ENCODE results near the gene ADA. TPM values are rescaled to one million over a fixed set of nuclear protein-coding genes. Genes with fewer than 3 reads are reported as not detected.

The ADA gene
- total RNA-seq, 1 donor from 2014 or later = 8.2 TPM

DNA sequence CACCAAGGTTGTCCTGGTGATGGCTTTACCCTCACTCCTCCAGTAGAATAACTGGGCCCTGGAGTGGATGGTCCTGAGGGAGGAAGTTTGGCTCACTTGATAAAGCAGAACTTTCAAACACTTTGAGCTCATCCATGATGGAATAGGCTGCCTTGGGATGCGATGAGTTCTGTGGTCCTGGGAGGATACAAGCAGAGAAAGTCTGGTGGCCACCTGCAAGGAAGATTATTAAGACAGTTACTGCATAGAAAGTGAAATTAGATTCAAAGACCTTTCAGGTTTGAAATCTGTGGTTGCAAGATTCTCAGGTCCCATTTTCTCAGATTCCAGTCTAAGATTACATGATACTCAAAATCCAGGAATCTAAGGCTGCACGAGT lies 43.8 kb upstream of the ADA start:
- Mint-ChIP-seq H3K27me3 (ENCODE audit: low read depth) (no peaks in the 10 kb centered on the region), H3K9me3 (peaks cover 4% of the 10 kb centered on the region), H3K27ac (ENCODE audit: unreplicated experiment) (no peak overlapping the region), H3K36me3 (ENCODE audit: low read depth) (no peaks in the 10 kb centered on the region), H3K4me1 (peaks cover 12% of the 10 kb centered on the region), H3K4me3 (no peak overlapping the region)
- no peak for DNase-seq (ENCODE audit: low read depth, low spot score)
- TF ChIP-seq, protein P1, sequence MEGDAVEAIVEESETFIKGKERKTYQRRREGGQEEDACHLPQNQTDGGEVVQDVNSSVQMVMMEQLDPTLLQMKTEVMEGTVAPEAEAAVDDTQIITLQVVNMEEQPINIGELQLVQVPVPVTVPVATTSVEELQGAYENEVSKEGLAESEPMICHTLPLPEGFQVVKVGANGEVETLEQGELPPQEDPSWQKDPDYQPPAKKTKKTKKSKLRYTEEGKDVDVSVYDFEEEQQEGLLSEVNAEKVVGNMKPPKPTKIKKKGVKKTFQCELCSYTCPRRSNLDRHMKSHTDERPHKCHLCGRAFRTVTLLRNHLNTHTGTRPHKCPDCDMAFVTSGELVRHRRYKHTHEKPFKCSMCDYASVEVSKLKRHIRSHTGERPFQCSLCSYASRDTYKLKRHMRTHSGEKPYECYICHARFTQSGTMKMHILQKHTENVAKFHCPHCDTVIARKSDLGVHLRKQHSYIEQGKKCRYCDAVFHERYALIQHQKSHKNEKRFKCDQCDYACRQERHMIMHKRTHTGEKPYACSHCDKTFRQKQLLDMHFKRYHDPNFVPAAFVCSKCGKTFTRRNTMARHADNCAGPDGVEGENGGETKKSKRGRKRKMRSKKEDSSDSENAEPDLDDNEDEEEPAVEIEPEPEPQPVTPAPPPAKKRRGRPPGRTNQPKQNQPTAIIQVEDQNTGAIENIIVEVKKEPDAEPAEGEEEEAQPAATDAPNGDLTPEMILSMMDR (conservative IDR thresholded peaks at IDR 0.05) = no peak

DNA sequence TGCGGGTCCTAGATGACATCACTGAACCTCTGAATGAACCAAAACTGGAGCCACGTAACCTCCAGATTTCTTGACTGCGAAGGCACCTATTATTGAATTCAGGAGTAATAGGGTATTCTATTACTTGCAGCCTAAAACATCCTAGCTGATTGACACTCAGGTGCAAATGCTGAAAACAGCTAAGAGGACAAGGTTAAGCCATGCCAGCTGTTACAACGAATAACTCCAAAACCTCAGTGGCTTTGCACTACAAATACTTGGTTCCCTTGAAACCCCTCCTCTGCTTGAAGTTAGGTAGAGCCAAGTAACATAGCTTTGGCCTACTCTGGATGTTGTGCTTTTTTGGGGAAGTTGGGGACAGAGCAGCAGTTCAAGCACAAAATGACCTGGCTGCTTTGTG lies 42.7 kb upstream of the ADA start:
- Mint-ChIP-seq H3K4me1 (peaks cover 12% of the 10 kb centered on the region), H3K9me3 (peaks cover 4% of the 10 kb centered on the region), H3K4me3 (no peak overlapping the region), H3K36me3 (ENCODE audit: low read depth) (no peaks in the 10 kb centered on the region), H3K27ac (ENCODE audit: unreplicated experiment) (no peak overlapping the region), H3K27me3 (ENCODE audit: low read depth) (no peaks in the 10 kb centered on the region)
- DNase-seq (ENCODE audit: low read depth, low spot score) = no peak
- TF ChIP-seq, protein P1 (conservative IDR thresholded peaks at IDR 0.05) = no peak

DNA sequence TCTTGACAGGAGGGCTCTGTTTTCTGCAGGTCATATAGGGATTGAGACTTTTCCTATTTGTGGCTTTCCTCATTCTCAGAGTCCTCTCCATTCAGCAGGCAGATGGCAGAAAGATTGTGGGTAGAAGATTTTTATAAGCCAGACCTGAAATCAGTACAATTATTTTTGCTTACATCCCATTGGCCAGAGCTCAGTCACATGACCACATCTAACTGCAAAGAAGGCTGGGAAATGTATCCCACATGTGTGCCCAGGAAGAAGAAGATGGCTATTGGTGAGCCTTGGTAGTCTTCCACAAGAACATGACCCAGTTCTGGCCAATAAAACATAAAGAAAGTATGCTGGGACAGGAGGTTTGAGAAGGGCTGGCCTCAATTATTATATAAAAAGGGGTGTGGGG lies 42.1 kb upstream of the ADA start:
- no peak for DNase-seq (ENCODE audit: low read depth, low spot score)
- Mint-ChIP-seq H3K9me3 (peaks cover 4% of the 10 kb centered on the region), H3K27me3 (ENCODE audit: low read depth) (no peaks in the 10 kb centered on the region), H3K4me3 (no peak overlapping the region), H3K27ac (ENCODE audit: unreplicated experiment) (no peak overlapping the region), H3K36me3 (ENCODE audit: low read depth) (no peaks in the 10 kb centered on the region), H3K4me1 (peaks cover 12% of the 10 kb centered on the region)
- TF ChIP-seq, protein P1 (conservative IDR thresholded peaks at IDR 0.05) = no peak

DNA sequence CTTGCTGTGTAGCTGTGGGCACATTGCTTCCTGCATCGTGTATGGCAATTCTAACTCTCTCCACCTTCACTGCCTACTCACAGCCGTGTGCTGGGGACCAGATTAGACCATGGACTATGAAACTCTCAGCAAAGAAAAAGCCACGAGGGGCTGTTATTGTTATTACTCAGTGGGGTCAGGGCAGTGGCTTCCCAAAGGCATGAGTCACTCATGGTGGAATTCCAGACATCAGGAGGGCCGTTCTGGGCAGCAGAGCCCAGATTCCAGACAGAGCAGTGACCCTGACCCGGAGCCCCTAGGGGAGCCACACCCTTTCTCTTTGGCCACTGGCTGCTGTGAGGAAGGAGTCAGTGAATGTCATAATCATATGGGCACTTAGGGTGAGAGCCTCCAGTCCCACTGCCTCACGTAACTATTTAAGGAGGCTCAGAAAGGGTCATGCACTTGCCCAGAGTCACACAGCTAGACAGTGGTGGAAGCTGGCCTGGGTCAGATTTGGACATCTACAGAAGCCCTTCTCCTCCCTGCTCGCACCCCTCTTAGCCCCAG lies 41.5 kb upstream of the ADA start:
- no peaks in the 10 kb centered on the region for H3K36me3 Mint-ChIP-seq (ENCODE audit: low read depth)
- H3K27me3 Mint-ChIP-seq (ENCODE audit: low read depth) = no peaks in the 10 kb centered on the region
- H3K9me3 Mint-ChIP-seq = peaks cover 4% of the 10 kb centered on the region
- TF ChIP-seq, protein P1 (conservative IDR thresholded peaks at IDR 0.05) = no peak
- DNase-seq (ENCODE audit: low read depth, low spot score) = no peak
- no peak overlapping the region for H3K4me3 Mint-ChIP-seq
- peaks cover 12% of the 10 kb centered on the region for H3K4me1 Mint-ChIP-seq
- H3K27ac Mint-ChIP-seq (ENCODE audit: unreplicated experiment) = no peak overlapping the region

DNA sequence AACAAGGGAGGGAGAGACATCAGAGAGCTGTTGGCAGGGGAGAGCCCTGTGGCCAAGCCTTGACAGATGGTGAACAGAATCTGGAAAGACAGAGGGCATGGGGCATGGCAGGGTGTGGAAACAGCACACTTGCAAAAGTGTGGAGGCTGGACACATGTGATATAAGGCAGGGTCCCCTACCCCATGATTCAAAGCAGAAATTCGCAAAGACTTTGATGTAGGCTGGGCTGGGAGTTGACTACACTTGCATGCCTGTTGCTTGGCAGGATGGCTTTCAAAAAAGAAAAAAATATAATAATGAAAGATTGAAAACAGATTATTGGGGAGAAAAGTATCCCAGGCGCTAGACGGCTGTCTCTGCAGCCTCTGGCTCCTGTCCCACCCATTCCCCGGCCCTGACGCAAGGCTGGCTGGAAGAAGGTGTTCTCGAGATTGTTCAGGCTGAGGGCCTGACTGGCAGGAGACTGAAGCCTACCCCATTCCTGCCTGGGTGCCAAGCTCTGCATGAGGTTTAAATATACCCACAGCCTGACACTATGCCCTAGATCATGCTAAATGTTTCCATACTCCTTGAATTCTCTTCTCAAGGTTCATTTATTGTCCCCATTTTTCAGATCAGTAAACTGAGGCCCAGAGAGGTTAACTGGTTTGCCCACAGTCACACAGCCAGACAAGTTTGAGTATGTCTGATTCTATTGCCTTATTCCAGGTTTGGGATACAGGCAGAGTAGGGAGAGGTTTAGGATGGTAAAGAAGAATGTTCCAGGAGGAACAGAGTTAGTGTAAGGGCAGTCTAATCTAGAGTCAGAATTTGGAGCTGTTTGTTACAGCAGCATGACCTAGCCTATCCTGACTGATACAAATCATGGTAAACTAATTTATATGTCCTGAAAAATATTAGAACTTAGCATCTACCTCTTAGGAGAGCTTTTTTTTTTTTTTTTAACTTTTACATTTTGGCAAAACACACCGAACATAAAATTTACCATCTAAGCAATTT lies 40.2 kb upstream of the ADA start:
- TF ChIP-seq, protein P1 (conservative IDR thresholded peaks at IDR 0.05) = no peak
- Mint-ChIP-seq H3K4me3 (no peak overlapping the region), H3K9me3 (peaks cover 4% of the 10 kb centered on the region)

More for the DNA sequence above, 40.2 kb upstream of the ADA start:
- H3K4me1 Mint-ChIP-seq = peaks cover 12% of the 10 kb centered on the region
- peaks cover 7% of the 10 kb centered on the region for H3K27me3 Mint-ChIP-seq (ENCODE audit: low read depth)
- no peak for DNase-seq (ENCODE audit: low read depth, low spot score)
- H3K27ac Mint-ChIP-seq (ENCODE audit: unreplicated experiment) = no peak overlapping the region
- H3K36me3 Mint-ChIP-seq (ENCODE audit: low read depth) = no peaks in the 10 kb centered on the region
